Measurements from ENCODE around the gene CACNB2. TPM values are rescaled to one million over a fixed set of nuclear protein-coding genes. Genes with fewer than 3 reads are reported as not detected.

The CACNB2 gene
- total and polyA plus RNA-seq, 2 donors (not counting 3 experiments of a cell fraction or from before 2014, with no cell fraction given), result not detected

GRCh38 chr10:18332484-18332883 lies 192.3 kb downstream of the CACNB2 start:
- TF ChIP-seq MAX (IDR thresholded peaks at IDR 0.05; ENCODE audit: insufficient read depth, insufficient read length) (no peak), GATA2 (IDR thresholded peaks at IDR 0.05; ENCODE audit: insufficient read depth, insufficient read length, low read depth, low read length) (no peak), FOS (IDR thresholded peaks at IDR 0.05; ENCODE audit: borderline replicate concordance, insufficient read depth, low read length) (no peak), MYC (IDR thresholded peaks at IDR 0.05; ENCODE audit: low read depth, low read length) (no peak), POLR2AphosphoS5 (IDR thresholded peaks at IDR 0.05; ENCODE audit: insufficient read depth, low read depth, low read length) (no peak), POLR2A (IDR thresholded peaks at IDR 0.05; ENCODE audit: low read depth, low read length) (no peak), EZH2 (IDR thresholded peaks at IDR 0.05; ENCODE audit: borderline replicate concordance, low read depth, low read length, severe bottlenecking) (no peak), JUN (IDR thresholded peaks at IDR 0.05; ENCODE audit: borderline replicate concordance, insufficient read depth, insufficient read length, low read depth) (no peak)
- TF ChIP-seq, protein P1, sequence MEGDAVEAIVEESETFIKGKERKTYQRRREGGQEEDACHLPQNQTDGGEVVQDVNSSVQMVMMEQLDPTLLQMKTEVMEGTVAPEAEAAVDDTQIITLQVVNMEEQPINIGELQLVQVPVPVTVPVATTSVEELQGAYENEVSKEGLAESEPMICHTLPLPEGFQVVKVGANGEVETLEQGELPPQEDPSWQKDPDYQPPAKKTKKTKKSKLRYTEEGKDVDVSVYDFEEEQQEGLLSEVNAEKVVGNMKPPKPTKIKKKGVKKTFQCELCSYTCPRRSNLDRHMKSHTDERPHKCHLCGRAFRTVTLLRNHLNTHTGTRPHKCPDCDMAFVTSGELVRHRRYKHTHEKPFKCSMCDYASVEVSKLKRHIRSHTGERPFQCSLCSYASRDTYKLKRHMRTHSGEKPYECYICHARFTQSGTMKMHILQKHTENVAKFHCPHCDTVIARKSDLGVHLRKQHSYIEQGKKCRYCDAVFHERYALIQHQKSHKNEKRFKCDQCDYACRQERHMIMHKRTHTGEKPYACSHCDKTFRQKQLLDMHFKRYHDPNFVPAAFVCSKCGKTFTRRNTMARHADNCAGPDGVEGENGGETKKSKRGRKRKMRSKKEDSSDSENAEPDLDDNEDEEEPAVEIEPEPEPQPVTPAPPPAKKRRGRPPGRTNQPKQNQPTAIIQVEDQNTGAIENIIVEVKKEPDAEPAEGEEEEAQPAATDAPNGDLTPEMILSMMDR (IDR thresholded peaks at IDR 0.05; ENCODE audit: extremely low read depth in 1 of 2, insufficient read depth in 1 of 2, low read depth in 1 of 2, low read length in 2 of 2), result no peak
- Histone ChIP-seq H3K79me2 (ENCODE audit: control insufficient read depth, insufficient read depth, low read length) (no peaks in the 10 kb centered on the region), H3K9ac (replicated peaks; ENCODE audit: extremely low read depth, insufficient read depth, low read length) (no peak overlapping the region), H3K4me3 (replicated peaks in 1 of 3; ENCODE audit: insufficient read depth in 1 of 3, low read depth in 1 of 3, low read length in 3 of 3) (no peak overlapping the region), H3K4me1 (ENCODE audit: control insufficient read depth, extremely low read depth, insufficient read depth, low read length) (no peaks in the 10 kb centered on the region), H4K20me1 (replicated peaks; ENCODE audit: control insufficient read depth, extremely low read depth, insufficient read depth, low read length) (no peaks in the 10 kb centered on the region), H2AFZ (ENCODE audit: low read depth, low read length) (no peak overlapping the region), H3K9me1 (replicated peaks; ENCODE audit: control insufficient read depth, extremely low read depth, insufficient read depth, low read length) (no peaks in the 10 kb centered on the region), H3K27me3 (ENCODE audit: control insufficient read depth in 2 of 2, insufficient read depth in 2 of 2, low read length in 2 of 2) (no peaks in the 10 kb centered on the region), H3K9me3 (replicated peaks; ENCODE audit: control insufficient read depth, insufficient read depth, low read length) (no peaks in the 10 kb centered on the region), H3K36me3 (ENCODE audit: control insufficient read depth in 2 of 2, extremely low read depth in 1 of 2, insufficient read depth in 2 of 2, low read length in 2 of 2) (no peaks in the 10 kb centered on the region), H3K4me2 (ENCODE audit: insufficient read depth, low read length) (no peak overlapping the region), H3K27ac (ENCODE audit: insufficient read depth, low read depth, low read length) (no peak overlapping the region)
- dilution Hi-C loops (cut with MboI; ENCODE audit: extremely low pct_ligation_motif_present, low sequenced_read_pairs) (no loop called here), intact Hi-C loops (cut with micrococcal nuclease) (no loop called here)
- no TSS peak for BruUV-seq (replicated peaks)
- ChIA-PET POLR2A (no interaction called here), CTCF (no interaction called here)
- FAIRE-seq (no peak), DNase-seq (ENCODE audit: low read depth, low spot score) (no peak)

All from endothelial cell of umbilical vein (primary cell).